Mononuclear cell (primary cell): ENCODE measurements around the gene CSF2RB. TPM values are rescaled to one million over a fixed set of nuclear protein-coding genes. Genes with fewer than 3 reads are reported as not detected.

Source experiments
- H3K27me3 ChIP-seq: 2 replicates; pipeline ENCODE4 v1.6.0; 2011; ENCODE audit warnings: low read length, control low read depth; ENCODE audit not compliant: insufficient read depth
- H3K4me1 ChIP-seq: 2 replicates; pipeline ENCODE4 v1.5.1; 2011; ENCODE audit warnings: mild to moderate bottlenecking, low read length, control low read depth; ENCODE audit not compliant: insufficient read depth
- H3K4me3 ChIP-seq: 2 replicates; pipeline ENCODE4 v1.5.1; 2011; ENCODE audit warnings: mild to moderate bottlenecking, low read length, moderate library complexity
- H3K9me3 ChIP-seq: 2 replicates; pipeline ENCODE4 v1.5.1; 2011; ENCODE audit warnings: low read depth, mild to moderate bottlenecking, control low read depth, low read length
- total RNA-seq: library from RNA; depleted of rRNA; stranded (reverse); fragments of >200 nt; gene quantifications from one replicate; pipeline ENCODE4 v1.2.3, GENCODE V29; 2012

CSF2RB gene
- total RNA-seq, 1 donor, result 17.4 TPM

- Histone ChIP-seq H3K4me3 (no peak overlapping the region), H3K27me3 (no peaks in the 10 kb centered on the region), H3K9me3 (no peaks in the 10 kb centered on the region), H3K4me1 (peaks cover 33% of the 10 kb centered on the region)
Measured at GRCh38 chr22:36901411-36902142, 11.9 kb upstream of the CSF2RB start.

DNA sequence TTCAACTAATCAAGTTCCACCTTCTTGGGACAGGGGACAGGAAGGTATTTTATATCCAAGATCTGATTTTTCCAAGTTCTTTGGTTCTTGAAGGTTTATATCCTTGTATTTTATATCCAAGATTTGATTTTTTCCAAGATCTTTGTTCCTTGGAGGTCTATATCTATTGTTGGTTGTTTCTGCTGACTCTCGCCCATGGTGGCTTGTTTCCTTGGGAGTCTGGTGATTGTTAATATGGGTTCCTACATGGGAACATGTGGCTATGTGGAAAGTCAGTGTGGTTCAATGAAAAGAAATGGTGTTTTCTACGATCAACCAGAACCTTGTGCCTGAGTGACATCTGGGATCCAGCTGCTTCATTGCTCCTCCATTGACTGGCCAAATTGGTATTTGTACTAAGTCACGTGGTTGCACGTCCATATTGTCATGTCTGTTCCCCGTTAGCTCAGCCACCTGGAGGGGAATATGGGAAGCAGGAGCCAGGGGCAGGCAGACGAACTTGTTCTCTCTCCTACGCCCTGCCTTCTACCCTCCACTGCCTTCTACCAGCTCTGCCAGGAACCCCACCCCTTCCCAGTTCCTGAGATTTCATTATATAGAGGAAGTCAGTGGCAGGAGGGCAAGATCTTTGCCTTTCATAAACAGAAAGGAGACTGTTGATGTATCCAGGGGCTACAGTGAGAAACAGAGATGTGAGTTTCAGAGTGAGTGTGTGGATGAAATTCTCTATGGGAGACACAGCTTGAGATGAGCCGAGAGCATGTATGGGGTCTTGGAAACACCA, 11.1 kb upstream of the CSF2RB start:
- Histone ChIP-seq H3K27me3 (no peaks in the 10 kb centered on the region), H3K4me3 (no peak overlapping the region), H3K9me3 (no peaks in the 10 kb centered on the region), H3K4me1 (peaks cover 33% of the 10 kb centered on the region)

DNA sequence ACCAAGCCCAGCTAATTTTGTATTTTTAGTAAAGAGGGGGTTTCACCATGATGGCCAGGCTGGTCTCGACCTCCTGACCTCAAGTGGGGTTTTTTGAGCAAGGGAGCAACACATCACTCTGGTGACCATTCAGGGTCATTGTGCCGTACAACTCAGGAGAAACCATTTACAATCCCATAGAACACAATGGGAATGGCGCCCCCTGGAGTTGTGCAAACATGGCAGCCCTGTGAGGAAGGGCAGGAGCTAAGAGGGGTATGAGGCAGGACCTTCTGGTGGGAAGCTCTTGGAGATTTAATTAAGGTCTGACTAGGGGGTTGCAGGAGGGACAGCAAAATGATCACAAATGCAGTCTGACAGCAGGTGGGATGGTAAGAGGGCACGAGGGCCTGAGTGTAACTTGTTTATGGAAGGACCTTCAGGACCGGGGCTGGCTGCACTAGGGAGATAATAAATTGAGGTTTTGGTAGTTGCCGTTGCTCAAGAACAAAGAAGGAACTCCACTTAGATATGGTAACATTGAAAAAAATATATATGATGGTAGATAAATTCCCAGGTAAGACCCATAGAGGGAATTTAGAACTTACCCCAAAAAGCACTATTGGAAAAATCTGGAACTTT, 9.1 kb upstream of the CSF2RB start:
- no peak overlapping the region for H3K4me3 ChIP-seq
- H3K4me1 ChIP-seq, result peaks cover 29% of the 10 kb centered on the region
- H3K27me3 ChIP-seq, result no peaks in the 10 kb centered on the region
- no peaks in the 10 kb centered on the region for H3K9me3 ChIP-seq

GRCh38 chr22:36907253-36908195, 5.9 kb upstream of the CSF2RB start:
- H3K4me3 ChIP-seq, result no peak overlapping the region
- no peaks in the 10 kb centered on the region for H3K9me3 ChIP-seq
- H3K4me1 ChIP-seq, result peaks cover 15% of the 10 kb centered on the region
- no peaks in the 10 kb centered on the region for H3K27me3 ChIP-seq

DNA sequence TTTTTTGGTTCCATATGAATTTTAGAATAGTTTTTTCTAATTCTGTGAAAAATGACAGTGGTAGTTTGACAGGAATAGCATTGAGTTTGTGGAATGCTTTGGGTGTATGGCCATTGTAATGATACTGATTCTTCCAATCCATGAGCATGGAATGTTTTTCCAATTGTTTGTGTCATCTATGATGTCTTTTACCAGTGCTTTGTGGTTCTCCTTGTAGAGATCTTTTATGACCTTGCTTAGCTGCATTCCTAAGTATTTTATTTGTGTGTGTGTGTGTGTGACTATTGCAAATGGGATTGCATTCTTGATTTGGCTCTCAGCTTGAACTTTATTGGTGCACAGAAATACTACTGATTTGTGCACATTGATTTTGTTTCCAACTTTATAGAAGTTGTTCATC, 3.0 kb upstream of the CSF2RB start:
- no peak overlapping the region for H3K4me3 ChIP-seq
- H3K27me3 ChIP-seq, result no peaks in the 10 kb centered on the region
- H3K9me3 ChIP-seq, result no peaks in the 10 kb centered on the region
- H3K4me1 ChIP-seq, result peaks cover 29% of the 10 kb centered on the region

- peaks cover 35% of the 10 kb centered on the region for H3K4me1 ChIP-seq
- no peaks in the 10 kb centered on the region for H3K27me3 ChIP-seq
- no peaks in the 10 kb centered on the region for H3K9me3 ChIP-seq
Measured at GRCh38 chr22:36911887-36912661, 1.4 kb upstream of the CSF2RB start.

DNA sequence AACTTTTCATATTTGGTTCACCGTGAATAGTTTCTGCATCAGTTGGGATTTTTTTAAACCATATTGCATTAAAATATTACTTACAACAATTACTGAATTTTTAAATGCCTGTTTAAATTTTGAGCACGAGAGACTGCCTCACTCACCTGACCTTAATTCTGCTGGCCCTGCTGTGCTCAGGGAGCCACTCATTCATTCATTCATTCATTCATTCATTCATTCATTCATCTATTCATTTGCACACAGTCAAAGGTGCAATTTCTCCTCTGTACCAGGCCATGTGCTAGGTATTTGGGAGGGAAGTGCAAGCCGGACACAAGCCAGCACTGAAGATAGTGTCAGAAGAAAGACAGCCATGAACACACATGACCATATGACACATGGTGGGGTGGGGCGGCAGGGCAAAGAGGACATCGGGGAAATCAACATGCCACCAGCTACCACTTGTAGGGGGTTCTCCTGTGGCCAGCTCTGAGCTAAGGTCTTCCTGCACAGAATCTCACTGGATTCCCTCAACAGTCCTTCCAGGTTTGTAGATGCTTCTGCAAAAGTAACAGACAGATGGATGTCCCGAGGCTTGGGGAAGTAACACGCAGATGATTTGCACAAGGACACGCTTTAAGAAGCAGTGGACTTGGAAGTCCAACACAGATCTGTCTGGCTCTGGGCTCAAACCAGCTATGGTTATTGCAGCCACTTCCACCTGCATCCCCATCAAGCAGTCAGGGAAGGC, 568 bp upstream of the CSF2RB start:
- H3K4me3 ChIP-seq, result peak overlapping the region; percentile 73
- peaks cover 35% of the 10 kb centered on the region for H3K4me1 ChIP-seq

More at GRCh38 chr22:36911887-36912661, 1.4 kb upstream of the CSF2RB start:
- H3K4me3 ChIP-seq, result no peak overlapping the region

GRCh38 chr22:36914390-36914752, 943 bp downstream of the CSF2RB start:
- peak overlapping the region; percentile 73 for H3K4me3 ChIP-seq
- H3K4me1 ChIP-seq, result peaks cover 44% of the 10 kb centered on the region
- no peaks in the 10 kb centered on the region for H3K27me3 ChIP-seq
- H3K9me3 ChIP-seq, result no peaks in the 10 kb centered on the region

More for the DNA sequence above, 568 bp upstream of the CSF2RB start:
- Histone ChIP-seq H3K27me3 (no peaks in the 10 kb centered on the region), H3K9me3 (no peaks in the 10 kb centered on the region)

GRCh38 chr22:36916034-36916433, 2.6 kb downstream of the CSF2RB start:
- Histone ChIP-seq H3K4me3 (no peak overlapping the region), H3K9me3 (no peaks in the 10 kb centered on the region), H3K27me3 (no peaks in the 10 kb centered on the region), H3K4me1 (peaks cover 44% of the 10 kb centered on the region)

DNA sequence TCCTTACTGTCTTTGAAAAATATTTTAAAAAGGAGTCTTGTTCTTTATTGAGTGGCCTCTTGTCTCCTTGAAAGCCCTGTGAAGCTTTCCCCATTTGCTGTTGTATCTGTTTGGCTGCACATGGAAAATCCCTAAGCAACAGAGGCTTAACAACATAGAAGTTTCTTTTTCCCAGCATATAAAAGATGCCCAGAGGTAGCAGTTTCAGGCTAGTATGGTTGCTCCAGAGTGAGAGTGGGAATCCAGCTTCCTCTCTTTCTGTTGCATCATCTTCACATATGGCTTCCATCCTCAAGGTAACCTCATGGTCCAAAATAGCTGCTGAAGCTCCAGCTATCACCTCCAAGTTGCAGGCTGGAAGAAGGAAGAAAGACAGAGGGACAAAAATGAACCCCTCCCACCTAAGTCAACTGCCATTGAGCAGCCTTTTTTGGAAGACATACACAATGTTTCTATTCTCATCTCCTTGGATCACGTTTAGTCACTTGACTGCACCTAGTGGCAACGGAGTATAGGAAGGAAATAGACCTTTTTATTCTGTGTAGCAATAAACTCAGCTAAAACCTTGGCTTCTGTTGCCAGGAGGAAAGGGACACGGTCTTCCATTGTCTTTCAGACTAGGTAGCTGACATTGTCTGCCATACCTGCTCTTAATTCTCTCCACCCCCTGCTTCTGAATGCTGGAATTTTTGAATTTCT, 5.3 kb downstream of the CSF2RB start:
- Histone ChIP-seq H3K27me3 (no peaks in the 10 kb centered on the region), H3K4me3 (no peak overlapping the region), H3K9me3 (no peaks in the 10 kb centered on the region), H3K4me1 (peaks cover 54% of the 10 kb centered on the region)

- Histone ChIP-seq H3K9me3 (no peaks in the 10 kb centered on the region), H3K27me3 (no peaks in the 10 kb centered on the region), H3K4me1 (peaks cover 37% of the 10 kb centered on the region), H3K4me3 (no peak overlapping the region)
Measured at GRCh38 chr22:36921309-36922104, 8.1 kb downstream of the CSF2RB start.

- Histone ChIP-seq H3K4me1 (peaks cover 36% of the 10 kb centered on the region), H3K27me3 (no peaks in the 10 kb centered on the region), H3K4me3 (no peak overlapping the region), H3K9me3 (no peaks in the 10 kb centered on the region)
Measured at GRCh38 chr22:36922105-36922608, 8.7 kb downstream of the CSF2RB start.
